ENCODE results near the gene SWT1. TPM values are rescaled to one million over a fixed set of nuclear protein-coding genes. Genes with fewer than 3 reads are reported as not detected.
"Not testable (repeated sequence)": the region's sequence is repeated elsewhere in the genome, so short reads cannot be mapped to it uniquely, and the experiment has no call there.

Gene SWT1
- total RNA-seq, 1 experiment from 2014 or later: 0.71 TPM

GRCh38 chr1:185319139-185319475, 162.1 kb downstream of the SWT1 start:
- DNase-seq (ENCODE audit: low spot score): no peak

GRCh38 chr1:185321104-185321503, 164.1 kb downstream of the SWT1 start:
- not testable (repeated sequence) for DNase-seq (ENCODE audit: low spot score)

GRCh38 chr1:185321653-185322221, 164.8 kb downstream of the SWT1 start:
- DNase-seq (ENCODE audit: low spot score): not testable (repeated sequence)

- no peak for DNase-seq (ENCODE audit: low spot score)
Observed at GRCh38 chr1:185322636-185323035, 165.7 kb downstream of the SWT1 start.

GRCh38 chr1:185324118-185324517, 167.2 kb downstream of the SWT1 start:
- DNase-seq (ENCODE audit: low spot score): no peak

GRCh38 chr1:185325413-185325812, 168.4 kb downstream of the SWT1 start:
- DNase-seq (ENCODE audit: low spot score): no peak

GRCh38 chr1:185328255-185328654, 171.3 kb downstream of the SWT1 start:
- DNase-seq (ENCODE audit: low spot score): no peak

GRCh38 chr1:185334182-185334581, 177.2 kb downstream of the SWT1 start:
- no peak for DNase-seq (ENCODE audit: low spot score)

- no peak for DNase-seq (ENCODE audit: low spot score)
Observed at GRCh38 chr1:185337246-185337645, 180.3 kb downstream of the SWT1 start.

GRCh38 chr1:185338719-185339622, 182.0 kb downstream of the SWT1 start:
- no peak for DNase-seq (ENCODE audit: low spot score)

GRCh38 chr1:185341196-185341781, 184.3 kb downstream of the SWT1 start:
- DNase-seq (ENCODE audit: low spot score): no peak

Small RNA genes lying within 50 kb of the gene (small RNA-seq; reads per million reads assigned to genes)
- gene RF00019: not detected

Other genes with a start within 250 kb of the SWT1 start
- 1.2 and 1.9 TPM in 2 replicates for gene NIBAN1, start 182.7 kb upstream of the SWT1 start, total RNA-seq (2014; rRNA removed; shearing (Covaris generic))
- gene RNF2, start 111.6 kb upstream of the SWT1 start, total RNA-seq (2014; rRNA removed; shearing (Covaris generic)): 9.1 and 14.3 TPM in 2 replicates
- gene TRMT1L, start 214 bp upstream of the SWT1 start, total RNA-seq (2014; rRNA removed; shearing (Covaris generic)): 2.8 and 3.3 TPM in 2 replicates
- 76.9 and 79.3 TPM in 2 replicates for gene IVNS1ABP, start 160.1 kb downstream of the SWT1 start, total RNA-seq (2014; rRNA removed; shearing (Covaris generic))

All from HT-29 (cell line).